Activated CD8-positive, alpha-beta memory T cell treated with anti-CD3 and anti-CD28 coated beads for 4 hours (primary cell): Measurements from ENCODE around the gene ZNF831.

Experiments
- DNase-seq, 2 donors: peaks; one replicate each; pipeline ENCODE4 v3.0.0-alpha.2; 2020; ENCODE audit warnings: low read depth in 2 of 2

ZNF831 gene

GRCh38 chr20:59247731-59248684 lies 84.4 kb downstream of the ZNF831 start:
- no peak for DNase-seq

GRCh38 chr20:59250293-59250692 lies 86.7 kb downstream of the ZNF831 start:
- no peak for DNase-seq

GRCh38 chr20:59253325-59253724 lies 89.7 kb downstream of the ZNF831 start:
- no peak for DNase-seq

- no peak for DNase-seq
Observed at GRCh38 chr20:59253779-59254319, 90.2 kb downstream of the ZNF831 start.

- DNase-seq, result no peak
Observed at GRCh38 chr20:59255256-59255655, 91.6 kb downstream of the ZNF831 start.

- DNase-seq, result no peak
Observed at GRCh38 chr20:59258221-59258621, 94.6 kb downstream of the ZNF831 start.

GRCh38 chr20:59259946-59260345 lies 96.3 kb downstream of the ZNF831 start:
- DNase-seq, result no peak

- DNase-seq, result no peak
Observed at GRCh38 chr20:59265298-59265697, 101.7 kb downstream of the ZNF831 start.

- DNase-seq, result no peak
Observed at GRCh38 chr20:59268870-59269269, 105.2 kb downstream of the ZNF831 start.

- DNase-seq, result no peak
Observed at GRCh38 chr20:59269411-59270025, 105.9 kb downstream of the ZNF831 start.

GRCh38 chr20:59270380-59270779 lies 106.8 kb downstream of the ZNF831 start:
- no peak for DNase-seq

GRCh38 chr20:59273739-59274357 lies 110.2 kb downstream of the ZNF831 start:
- no peak for DNase-seq

- DNase-seq, result no peak
Observed at GRCh38 chr20:59276938-59277337, 113.3 kb downstream of the ZNF831 start.

- no peak for DNase-seq
Observed at GRCh38 chr20:59284470-59284869, 120.8 kb downstream of the ZNF831 start.

GRCh38 chr20:59289994-59290393 lies 126.4 kb downstream of the ZNF831 start:
- DNase-seq, result no peak

GRCh38 chr20:59291740-59292383 lies 128.2 kb downstream of the ZNF831 start:
- no peak for DNase-seq

- no peak for DNase-seq
Observed at GRCh38 chr20:59295531-59295930, 131.9 kb downstream of the ZNF831 start.

GRCh38 chr20:59297686-59298085 lies 134.1 kb downstream of the ZNF831 start:
- DNase-seq, result no peak

- DNase-seq, result no peak
Observed at GRCh38 chr20:59299945-59300332, 136.3 kb downstream of the ZNF831 start.

- no peak for DNase-seq
Observed at GRCh38 chr20:59300333-59301081, 136.9 kb downstream of the ZNF831 start, which contains the start of gene EDN3. TSS of gene EDN3 (plus strand) at chr20:59300611. CDS start at chr20:59300813, 202 bp downstream.
